A673 (cell line): ENCODE measurements around the gene ADARB2. TPM values are rescaled to one million over a fixed set of nuclear protein-coding genes. Genes with fewer than 3 reads are reported as not detected.

ENCODE experiments used
- BruUV-seq: library from RNA; stranded (reverse); fragments of 400-500 nt; replicated peaks from 2 replicates; lab custom pipeline; 2021; lab: Mats Ljungman, UMichigan
- CTCF ChIA-PET: fragments of 300-600 bp; sonication (Branson Sonifier 250); formaldehyde crosslinking; loops from one replicate; lab custom pipeline; 2022; ENCODE audit warnings: antibody characterized with exemption; lab: Charles Lee
- POLR2A ChIA-PET: fragments of 300-600 bp; sonication (Branson Sonifier 250); formaldehyde crosslinking; loops from one replicate; lab custom pipeline; 2022; ENCODE audit warnings: antibody characterized with exemption; ENCODE audit not compliant: low non-redundant PET; lab: Charles Lee
- DNase-seq: peaks from one replicate; pipeline ENCODE4 v3.0.0-alpha.2; 2015; ENCODE audit warnings: low spot score
- H3K27ac ChIP-seq: fragments of 200-600 bp; sonication (generic); 2 replicates; pipeline ENCODE4 v1.5.1; 2016; ENCODE audit warnings: mixed run types, low read depth, mild to moderate bottlenecking, mixed read lengths, antibody characterized with exemption, low read length; ENCODE audit not compliant: poor library complexity, severe bottlenecking
- H3K27me3 ChIP-seq: fragments of 200-600 bp; sonication (generic); replicated peaks from 2 replicates; pipeline ENCODE4 v1.6.1; 2017; ENCODE audit warnings: mixed run types, low read depth, mild to moderate bottlenecking, mixed read lengths, antibody characterized with exemption, low read length; ENCODE audit not compliant: insufficient read depth, poor library complexity
- H3K36me3 ChIP-seq: fragments of 200-600 bp; sonication (generic); 2 replicates; pipeline ENCODE4 v1.6.1; 2016; ENCODE audit warnings: mixed run types, mild to moderate bottlenecking, mixed read lengths, antibody characterized with exemption, low read length; ENCODE audit not compliant: insufficient read depth, poor library complexity, severe bottlenecking
- H3K4me1 ChIP-seq: fragments of 200-600 bp; sonication (generic); 2 replicates; pipeline ENCODE4 v1.6.1; 2017; ENCODE audit warnings: mixed run types, mild to moderate bottlenecking, mixed read lengths, antibody characterized with exemption, low read length; ENCODE audit not compliant: insufficient read depth, poor library complexity, severe bottlenecking
- H3K4me3 ChIP-seq: fragments of 200-600 bp; sonication (generic); 2 replicates; pipeline ENCODE4 v1.5.1; 2016; ENCODE audit warnings: low read depth, mixed run types, mild to moderate bottlenecking, mixed read lengths, low read length; ENCODE audit not compliant: poor library complexity, severe bottlenecking
- H3K9me3 ChIP-seq: fragments of 200-600 bp; sonication (generic); 2 replicates; pipeline ENCODE4 v1.6.1; 2016; ENCODE audit warnings: mixed run types, low read depth, mild to moderate bottlenecking, mixed read lengths, antibody characterized with exemption, low read length; ENCODE audit not compliant: poor library complexity, severe bottlenecking
- CTCF ChIP-seq: fragments of 300-800, 200-600 bp; sonication (generic); conservative IDR thresholded peaks from 2 replicates; pipeline ENCODE4 v1.5.1; 2017; ENCODE audit warnings: low read depth, mild to moderate bottlenecking, antibody characterized with exemption, low read length, moderate library complexity, mixed read lengths
- EZH2 ChIP-seq: fragments of 200-600 bp; sonication (generic); IDR thresholded peaks from 2 replicates; pipeline ENCODE4 v1.6.1; 2017; ENCODE audit warnings: borderline replicate concordance, low read depth, mild to moderate bottlenecking, mixed read lengths, antibody characterized with exemption, low read length; ENCODE audit not compliant: poor library complexity, severe bottlenecking
- intact Hi-C: fragments of 100-400 bp; cut with micrococcal nuclease; formaldehyde crosslinking; loops from one replicate; pipeline ENCODE4 v1.10.0; 2022; ENCODE audit not compliant: unreplicated experiment
- total RNA-seq: library from RNA; stranded (reverse); gene quantifications from 2 replicates; pipeline ENCODE4 v1.2.3, GENCODE V29; 2021

ADARB2 gene
- total RNA-seq, 1 experiment from 2014 or later: not detected

- POLR2A ChIA-PET: no interaction called here
- peaks cover 68% of the 10 kb centered on the region for H3K27me3 ChIP-seq
- DNase-seq: no peak
Observed at GRCh38 chr10:1589257-1589656, 148.1 kb downstream of the ADARB2 start.

GRCh38 chr10:1582739-1583138, 154.6 kb downstream of the ADARB2 start:
- no peaks in the 10 kb centered on the region for H3K36me3 ChIP-seq
- H3K27me3 ChIP-seq: peaks cover 75% of the 10 kb centered on the region
- H3K4me1 ChIP-seq: no peaks in the 10 kb centered on the region
- intact Hi-C loops: no loop called here
- TF ChIP-seq CTCF (no peak), EZH2 (no peak)
- no TSS peak for BruUV-seq
- CTCF ChIA-PET: no interaction called here
- H3K9me3 ChIP-seq: no peaks in the 10 kb centered on the region
- POLR2A ChIA-PET: no interaction called here
- no peak overlapping the region for H3K4me3 ChIP-seq
- DNase-seq: no peak
- no peak overlapping the region for H3K27ac ChIP-seq

More at GRCh38 chr10:1589257-1589656, 148.1 kb downstream of the ADARB2 start:
- no peak for TF ChIP-seq EZH2
- TF ChIP-seq CTCF: no peak
- Histone ChIP-seq H3K4me1 (no peaks in the 10 kb centered on the region), H3K9me3 (no peaks in the 10 kb centered on the region), H3K36me3 (no peaks in the 10 kb centered on the region), H3K27ac (no peak overlapping the region), H3K4me3 (no peak overlapping the region)
- intact Hi-C loops: no loop called here
- no TSS peak for BruUV-seq
- CTCF ChIA-PET: no interaction called here

- ChIA-PET CTCF (no interaction called here), POLR2A (no interaction called here)
- H3K4me1 ChIP-seq: no peaks in the 10 kb centered on the region
- no peak for TF ChIP-seq CTCF
- H3K27ac ChIP-seq: no peak overlapping the region
- H3K36me3 ChIP-seq: no peaks in the 10 kb centered on the region
- no peak overlapping the region for H3K4me3 ChIP-seq
- intact Hi-C loops: no loop called here
- no peaks in the 10 kb centered on the region for H3K9me3 ChIP-seq
- no peak for DNase-seq
- BruUV-seq: no TSS peak
- peaks cover 59% of the 10 kb centered on the region for H3K27me3 ChIP-seq
Observed at GRCh38 chr10:1581189-1581588, 156.1 kb downstream of the ADARB2 start.
